Measurements from ENCODE around the gene PANK4.
"Not testable (repeated sequence)": the region's sequence is repeated elsewhere in the genome, so short reads cannot be mapped to it uniquely, and the experiment has no call there.

PANK4 gene

GRCh38 chr1:2473198-2473597, 53.2 kb downstream of the PANK4 start:
- no peak for DNase-seq

- DNase-seq = no peak
Observed at GRCh38 chr1:2472561-2473177, 53.7 kb downstream of the PANK4 start.

DNA sequence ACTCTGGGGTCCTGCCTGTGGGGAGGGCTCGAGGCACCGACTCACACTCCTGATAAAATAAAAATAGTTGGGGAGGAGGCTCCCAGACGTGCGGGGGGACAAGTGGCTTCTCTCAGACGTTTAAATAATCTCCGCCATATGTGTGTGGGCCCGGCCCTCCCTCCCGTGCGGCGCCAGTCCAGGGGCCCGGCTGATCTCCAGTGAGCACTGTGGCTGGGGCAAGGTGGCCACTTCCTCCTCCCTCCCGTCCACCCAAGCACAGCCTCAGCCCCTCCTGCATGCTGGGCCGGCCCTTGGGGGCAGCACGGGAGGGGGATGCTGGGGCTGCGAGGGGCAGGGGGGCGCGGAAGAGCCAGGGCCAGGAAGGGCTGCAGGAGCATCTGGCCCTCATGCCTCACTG, 54.3 kb downstream of the PANK4 start:
- no peak for DNase-seq

- DNase-seq = no peak
Observed at GRCh38 chr1:2471587-2472001, 54.8 kb downstream of the PANK4 start.

DNA sequence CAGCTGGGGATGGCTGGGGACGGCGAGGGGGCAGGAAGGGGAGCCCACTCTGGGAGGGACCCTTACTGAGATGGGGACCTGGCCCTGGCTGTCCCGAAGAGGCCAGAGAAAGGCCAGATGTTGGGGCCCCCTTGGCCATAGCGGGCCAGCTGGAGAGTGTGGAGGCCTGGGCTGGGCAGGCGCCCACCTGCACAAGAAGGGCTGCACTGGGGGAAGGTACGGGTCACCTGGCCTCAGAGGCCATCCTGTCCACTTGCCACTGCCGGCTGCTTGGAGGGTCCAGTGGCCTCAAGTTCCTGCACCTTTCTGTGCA, 55.3 kb downstream of the PANK4 start:
- no peak for DNase-seq

DNA sequence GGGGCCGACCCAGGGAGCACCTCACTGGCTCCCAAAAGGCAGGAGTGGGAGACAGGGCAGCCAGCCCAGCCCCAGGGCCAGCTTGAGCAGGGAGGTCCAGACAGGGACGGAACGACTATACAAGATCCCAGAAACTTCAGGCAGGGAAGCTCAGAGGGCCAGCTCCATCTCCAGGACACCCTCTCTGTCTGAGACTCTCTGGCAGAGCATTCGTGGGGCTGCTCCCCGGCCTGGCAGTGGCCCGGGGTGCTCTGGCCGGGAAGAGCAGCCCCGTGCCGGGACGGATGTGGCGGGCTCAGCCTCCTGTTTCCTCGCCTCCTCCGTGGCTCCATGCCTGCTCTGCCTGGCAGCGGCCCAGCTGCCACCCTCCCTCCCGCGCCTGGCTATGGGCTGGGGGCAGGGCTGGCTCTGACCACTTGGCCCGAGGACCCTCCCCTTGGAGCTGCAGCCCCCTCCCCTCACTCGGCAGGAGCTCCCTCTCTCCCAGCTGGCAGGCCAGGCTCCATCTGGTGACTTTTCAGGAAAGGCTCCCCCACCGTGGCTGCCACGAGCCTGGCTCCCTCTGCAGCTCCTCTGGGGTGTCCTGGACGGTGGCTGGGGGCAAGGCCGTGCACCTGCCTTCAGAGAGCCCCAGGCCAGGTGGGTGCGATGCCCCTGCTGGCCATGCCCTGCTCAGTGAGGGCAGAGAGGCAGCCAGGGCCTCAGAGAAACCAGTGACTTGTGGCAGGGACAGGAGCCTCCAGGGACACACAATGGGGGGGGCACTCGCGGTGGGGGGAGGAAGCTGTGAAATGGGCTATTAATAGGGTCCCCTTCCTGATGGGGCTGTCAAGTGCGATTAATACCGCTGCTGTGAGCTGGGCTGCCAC, 55.9 kb downstream of the PANK4 start:
- DNase-seq = no peak

- no peak for DNase-seq
Observed at GRCh38 chr1:2469103-2469940, 57.1 kb downstream of the PANK4 start.

- DNase-seq = no peak
Observed at GRCh38 chr1:2468540-2468939, 57.9 kb downstream of the PANK4 start.

DNA sequence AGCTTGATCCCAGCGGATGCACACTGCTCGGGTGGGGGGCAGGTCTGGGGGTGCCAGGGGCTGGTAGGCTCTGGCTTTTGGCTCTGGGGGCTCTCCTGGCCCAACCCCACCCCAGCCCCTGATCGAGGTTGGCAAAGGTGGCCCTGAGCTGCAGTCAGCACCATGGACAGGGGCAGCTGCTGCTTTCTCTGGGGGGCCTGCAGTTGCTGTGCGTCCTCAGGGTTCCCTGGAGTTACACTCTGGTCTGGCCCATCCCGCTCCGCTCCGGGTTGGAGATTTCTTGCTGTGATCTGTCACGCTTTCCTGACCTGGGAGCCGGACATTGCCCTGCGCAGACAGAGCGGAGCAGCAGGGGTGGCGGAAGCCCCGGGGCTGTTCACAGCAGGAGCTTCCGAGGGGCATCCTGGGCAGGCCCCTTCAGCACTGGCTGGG, 58.3 kb downstream of the PANK4 start:
- DNase-seq = peak; percentile 13

DNA sequence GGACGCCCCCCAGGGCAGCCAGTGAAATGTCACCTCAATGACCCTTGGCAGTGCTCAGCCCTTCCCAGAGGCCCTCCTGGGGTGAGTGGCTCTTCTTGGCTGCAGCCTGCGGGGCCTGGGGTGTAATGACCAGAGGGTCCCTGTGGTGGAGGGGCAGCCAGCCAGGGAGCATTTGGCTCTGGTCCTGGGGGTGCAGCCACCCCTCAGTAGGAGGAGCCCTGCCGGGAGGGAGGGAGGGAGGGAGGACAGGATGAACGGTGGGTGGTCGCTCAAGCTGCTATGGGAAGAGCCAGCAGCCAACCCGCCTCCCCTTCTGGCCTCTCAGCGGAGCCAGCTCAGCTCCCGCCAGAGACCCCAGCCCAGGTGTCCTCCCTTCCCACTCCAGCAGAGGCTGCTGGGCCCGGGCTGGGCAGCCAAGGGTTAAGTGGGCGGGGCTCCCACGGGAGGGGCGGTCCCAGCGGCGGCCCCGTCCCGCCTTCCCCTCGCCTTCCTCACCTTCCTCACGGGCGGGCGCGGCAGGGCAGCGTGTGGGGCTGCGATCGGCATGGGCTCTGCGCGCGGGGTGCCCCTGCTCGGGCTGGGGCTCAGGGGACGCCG, 59.3 kb downstream of the PANK4 start:
- DNase-seq = no peak

- no peak for DNase-seq
Observed at GRCh38 chr1:2466270-2466665, 60.1 kb downstream of the PANK4 start.

DNA sequence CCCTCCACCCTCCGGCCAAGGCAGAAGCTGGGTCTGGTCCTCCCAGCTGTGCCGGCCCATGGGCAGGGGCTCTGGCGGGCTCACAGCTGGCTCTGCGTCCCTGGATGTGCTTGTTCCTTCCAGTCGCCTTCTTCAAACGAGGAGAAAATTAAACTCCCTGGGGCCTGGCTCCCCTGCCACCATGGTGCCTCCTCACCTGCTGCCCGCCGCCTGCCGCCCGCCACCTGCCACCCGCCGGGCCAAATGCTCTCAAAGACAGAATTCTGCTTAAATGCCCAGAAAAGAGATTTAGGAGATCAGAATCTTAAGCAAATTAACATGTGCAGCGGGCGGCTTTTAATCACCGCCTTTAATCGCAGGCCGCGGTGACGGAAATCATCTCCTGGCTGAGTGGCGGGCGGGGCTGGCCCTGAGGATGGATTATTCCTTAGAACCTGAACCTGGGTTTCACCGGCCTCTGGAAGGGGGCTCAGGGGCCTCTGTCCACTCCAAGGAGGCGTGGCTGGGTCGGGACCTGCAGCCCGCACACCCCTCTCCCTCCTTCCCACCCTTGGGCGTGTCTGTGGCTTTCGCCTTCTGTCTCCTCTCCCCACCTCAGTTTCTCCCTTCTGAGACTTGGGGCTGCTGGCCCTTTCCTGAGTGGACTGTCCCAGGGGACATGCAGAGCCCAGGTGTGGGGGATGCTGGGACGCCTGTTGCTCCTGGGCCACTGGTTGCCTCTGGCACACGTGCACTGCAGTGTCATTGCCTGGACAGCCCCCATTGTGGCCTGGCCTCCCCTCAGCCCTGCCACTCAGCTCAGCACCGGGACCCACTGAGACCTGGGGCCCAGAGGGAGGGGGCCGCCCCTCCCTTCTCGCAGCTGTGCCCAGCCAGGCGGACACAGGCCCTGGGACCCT, 60.8 kb downstream of the PANK4 start:
- no peak for DNase-seq

- DNase-seq = no peak
Observed at GRCh38 chr1:2463396-2463795, 63.0 kb downstream of the PANK4 start.

- DNase-seq = no peak
Observed at GRCh38 chr1:2462819-2463218, 63.6 kb downstream of the PANK4 start.

GRCh38 chr1:2460996-2461751, 65.2 kb downstream of the PANK4 start:
- no peak for DNase-seq

DNA sequence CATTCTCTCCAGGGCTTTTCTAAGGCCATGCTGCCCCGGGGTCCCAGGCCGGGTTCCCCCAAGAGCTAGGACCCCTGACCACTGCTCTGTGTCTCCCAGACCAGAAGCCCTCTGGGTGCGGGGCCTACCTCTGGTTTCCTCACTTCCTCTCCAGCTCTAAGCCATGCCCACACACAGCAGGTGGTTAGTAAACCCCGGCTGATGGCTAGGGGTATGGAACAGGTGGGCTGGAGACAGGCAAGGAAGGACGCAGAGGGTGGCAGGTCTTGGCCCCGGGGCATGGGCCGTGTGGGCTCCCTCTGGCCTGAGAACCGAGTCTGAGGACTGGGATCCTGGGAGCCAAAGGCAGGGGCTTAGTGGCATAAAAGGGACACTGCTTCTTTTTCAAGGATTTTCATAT, 66.2 kb downstream of the PANK4 start:
- no peak for DNase-seq

DNA sequence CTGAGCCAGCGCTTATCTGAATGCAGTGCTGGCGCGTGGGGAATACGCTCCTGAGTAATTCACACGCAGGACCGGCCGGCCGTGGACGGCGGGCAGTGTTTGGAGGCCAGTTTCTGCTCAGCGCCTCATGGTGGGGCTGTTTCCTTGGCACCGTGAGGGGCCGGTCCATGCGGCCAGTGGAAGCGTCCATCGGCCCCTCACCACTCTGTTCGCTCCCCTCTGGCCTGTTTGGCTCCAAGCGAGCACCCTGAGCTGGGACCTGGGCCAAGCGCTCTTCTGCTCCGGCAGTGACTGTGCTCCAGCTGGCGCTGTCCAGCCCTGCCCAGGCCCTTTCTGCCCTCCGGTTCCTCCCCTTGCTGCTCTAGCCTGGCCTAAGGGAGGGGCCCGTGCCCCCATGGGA, 66.6 kb downstream of the PANK4 start:
- DNase-seq = no peak

- not testable (repeated sequence) for DNase-seq
Observed at GRCh38 chr1:2459102-2459753, 67.2 kb downstream of the PANK4 start.

- DNase-seq = no peak
Observed at GRCh38 chr1:2458687-2459086, 67.7 kb downstream of the PANK4 start.

Measured in stimulated activated CD4-positive, alpha-beta T cell treated with anti-CD3 and anti-CD28 coated beads, Interleukin-1b, Interleukin-23, amount 100 ng/mL, for 48 hours (primary cell).